ENCODE results near the gene BRAT1.

DNA sequence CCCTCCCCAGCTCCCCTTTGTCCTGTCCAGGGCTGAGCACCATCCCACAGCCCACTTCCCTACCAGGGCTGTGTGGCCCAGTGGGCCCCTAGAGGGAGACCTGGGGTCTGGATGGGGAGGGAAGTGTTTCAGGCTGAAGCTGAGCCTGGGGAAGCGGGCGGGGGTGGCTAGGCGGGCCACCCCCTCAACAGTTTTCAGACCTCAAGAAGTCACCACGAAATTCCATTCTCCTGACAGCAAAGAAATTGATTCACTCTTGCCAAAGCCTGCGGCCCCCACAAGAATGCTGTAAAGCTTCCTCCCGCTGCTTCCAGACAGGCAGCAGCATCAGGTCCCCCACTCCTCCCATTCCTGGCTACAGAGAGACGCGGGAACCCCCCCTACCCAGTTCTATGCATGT is 38.3 kb downstream of the BRAT1 start:
- TF ChIP-seq, protein P1, sequence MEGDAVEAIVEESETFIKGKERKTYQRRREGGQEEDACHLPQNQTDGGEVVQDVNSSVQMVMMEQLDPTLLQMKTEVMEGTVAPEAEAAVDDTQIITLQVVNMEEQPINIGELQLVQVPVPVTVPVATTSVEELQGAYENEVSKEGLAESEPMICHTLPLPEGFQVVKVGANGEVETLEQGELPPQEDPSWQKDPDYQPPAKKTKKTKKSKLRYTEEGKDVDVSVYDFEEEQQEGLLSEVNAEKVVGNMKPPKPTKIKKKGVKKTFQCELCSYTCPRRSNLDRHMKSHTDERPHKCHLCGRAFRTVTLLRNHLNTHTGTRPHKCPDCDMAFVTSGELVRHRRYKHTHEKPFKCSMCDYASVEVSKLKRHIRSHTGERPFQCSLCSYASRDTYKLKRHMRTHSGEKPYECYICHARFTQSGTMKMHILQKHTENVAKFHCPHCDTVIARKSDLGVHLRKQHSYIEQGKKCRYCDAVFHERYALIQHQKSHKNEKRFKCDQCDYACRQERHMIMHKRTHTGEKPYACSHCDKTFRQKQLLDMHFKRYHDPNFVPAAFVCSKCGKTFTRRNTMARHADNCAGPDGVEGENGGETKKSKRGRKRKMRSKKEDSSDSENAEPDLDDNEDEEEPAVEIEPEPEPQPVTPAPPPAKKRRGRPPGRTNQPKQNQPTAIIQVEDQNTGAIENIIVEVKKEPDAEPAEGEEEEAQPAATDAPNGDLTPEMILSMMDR (IDR thresholded peaks at IDR 0.05): no peak
- TF ChIP-seq POLR2A (IDR thresholded peaks at IDR 0.05): no peak
